Activated effector memory CD4-positive, alpha-beta T cell treated with anti-CD3 and anti-CD28 coated beads, Interleukin-2, amount 50 U/mL, for 16 hours (primary cell): ENCODE measurements around the gene OSBPL3.

ENCODE experiments used
- DNase-seq: peaks from one replicate; pipeline ENCODE4 v3.0.0-alpha.2; 2020

Gene OSBPL3

DNA sequence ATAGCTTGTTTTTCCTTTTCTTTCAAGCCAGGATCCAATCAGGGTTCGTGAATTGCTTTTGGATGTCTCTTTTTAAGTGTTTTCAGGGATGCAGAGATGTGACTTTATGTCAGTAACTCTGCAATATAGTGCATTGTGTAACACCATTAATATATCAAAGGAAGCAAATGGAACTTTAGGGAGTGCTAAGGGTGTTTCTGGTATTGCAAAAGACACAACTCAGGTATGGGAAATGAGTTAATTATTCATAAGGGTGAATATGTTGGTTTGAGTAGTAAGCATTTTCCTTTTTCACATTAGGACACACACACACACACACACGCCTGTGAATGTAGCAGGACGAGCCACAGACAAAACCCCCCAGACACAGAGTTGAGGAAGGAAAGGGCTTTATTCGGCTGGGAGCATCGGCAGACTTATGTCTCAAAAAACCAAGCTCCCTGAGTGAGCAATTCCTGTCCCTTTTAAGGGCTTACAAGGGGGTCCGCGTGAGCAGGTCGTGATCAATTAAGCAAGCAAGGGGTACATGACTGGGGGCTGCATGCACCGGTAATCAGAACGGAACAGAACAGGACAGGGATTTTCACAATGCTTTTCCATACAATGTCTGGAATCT, 190.9 kb downstream of the OSBPL3 start:
- no peak for DNase-seq

DNA sequence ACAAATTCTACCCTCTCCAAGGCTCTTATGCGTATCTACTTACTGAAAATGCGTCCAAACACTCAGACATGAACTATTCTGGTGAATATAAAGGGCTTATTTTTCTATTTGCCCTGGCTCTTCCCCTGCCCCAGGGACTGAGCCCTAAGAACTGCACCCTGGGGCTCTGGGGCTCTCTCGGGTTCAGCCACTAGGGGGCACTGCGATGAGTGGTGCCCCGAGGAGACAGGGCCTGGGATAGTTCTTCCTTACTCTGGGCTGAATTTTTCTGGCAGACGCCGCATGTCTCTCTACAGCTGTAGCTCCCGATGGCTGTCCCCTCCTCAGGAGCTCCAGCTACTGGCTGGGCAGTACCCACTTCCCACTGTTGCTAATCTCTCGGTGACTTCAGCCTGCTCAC, 191.9 kb downstream of the OSBPL3 start:
- DNase-seq, result no peak

DNA sequence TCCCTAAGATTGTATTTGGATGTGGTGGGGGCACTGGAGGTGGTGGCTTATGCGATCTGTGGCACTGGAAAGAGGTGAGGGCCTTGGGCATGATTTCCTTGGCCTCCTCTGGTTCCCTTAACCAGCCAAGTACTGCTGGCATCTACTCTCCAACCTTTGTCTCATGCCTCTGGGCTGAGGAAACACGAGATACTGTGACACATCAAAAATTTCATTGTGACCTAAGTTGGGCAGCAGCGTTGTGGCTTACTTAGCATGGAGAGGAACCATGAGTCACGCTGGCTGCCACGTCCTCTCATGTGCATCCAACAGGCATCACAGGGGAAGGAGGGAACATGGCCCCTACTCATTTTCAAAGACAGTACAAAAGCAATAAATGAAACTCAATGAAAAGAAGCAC, 193.0 kb downstream of the OSBPL3 start:
- DNase-seq, result no peak

DNA sequence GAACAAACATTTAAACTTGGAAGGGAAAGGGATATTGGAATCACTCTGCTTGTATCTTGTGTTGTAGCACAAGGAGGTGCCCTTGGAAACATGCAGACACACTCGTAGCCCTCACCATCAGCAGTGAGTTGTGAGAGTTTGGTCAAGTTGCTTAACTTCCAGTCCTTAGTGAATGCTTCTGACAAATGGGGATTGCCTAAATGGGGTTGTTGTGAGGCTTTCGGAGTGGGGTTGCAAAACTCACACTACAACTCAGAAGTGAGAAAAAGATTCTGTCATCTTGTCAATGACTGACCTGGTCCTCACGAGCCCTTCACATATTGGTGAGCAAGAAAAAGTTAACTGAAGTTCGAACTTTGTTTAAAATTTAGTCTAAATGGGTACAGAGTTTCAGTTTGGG, 193.7 kb downstream of the OSBPL3 start:
- DNase-seq, result no peak

DNA sequence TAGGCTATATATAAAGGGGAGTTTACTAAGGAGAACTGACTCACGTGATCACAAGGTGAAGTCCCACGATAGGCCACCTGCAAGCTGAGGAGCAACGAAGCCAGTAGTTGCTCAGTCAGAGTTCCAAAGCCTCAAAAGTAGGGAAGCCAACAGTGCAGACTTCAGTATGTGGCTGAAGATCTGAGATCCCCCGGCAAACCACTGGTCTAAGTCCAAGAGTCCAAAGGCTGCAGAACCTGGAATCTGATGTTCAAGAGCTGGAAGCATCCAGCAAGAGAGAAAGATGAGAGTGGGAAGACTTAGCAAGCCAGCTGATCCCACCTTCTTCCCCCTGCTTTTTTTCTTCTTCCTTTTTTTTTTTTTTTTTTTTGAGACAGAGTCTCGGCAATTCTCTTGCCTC, 195.7 kb downstream of the OSBPL3 start:
- DNase-seq, result no peak

DNA sequence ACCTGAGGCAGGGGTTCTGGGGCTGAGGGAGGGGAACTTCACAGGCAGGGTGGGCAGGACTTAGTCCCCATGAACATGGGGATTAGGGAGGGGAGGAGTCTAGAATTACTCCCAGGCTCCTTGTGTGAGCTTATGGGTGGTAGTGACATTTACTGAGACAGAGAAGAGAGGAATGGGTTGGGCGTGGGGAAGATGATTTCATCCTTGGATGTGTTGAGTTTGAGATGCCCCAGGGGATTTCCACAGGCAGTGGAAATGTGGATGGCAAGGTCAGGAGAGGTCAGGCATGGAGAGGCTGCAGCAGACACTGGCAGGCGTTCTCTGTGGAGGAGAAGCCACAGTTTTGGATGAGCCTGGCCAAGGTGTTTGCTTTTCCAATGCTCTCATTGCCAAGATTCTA, 196.3 kb downstream of the OSBPL3 start:
- DNase-seq, result no peak

DNA sequence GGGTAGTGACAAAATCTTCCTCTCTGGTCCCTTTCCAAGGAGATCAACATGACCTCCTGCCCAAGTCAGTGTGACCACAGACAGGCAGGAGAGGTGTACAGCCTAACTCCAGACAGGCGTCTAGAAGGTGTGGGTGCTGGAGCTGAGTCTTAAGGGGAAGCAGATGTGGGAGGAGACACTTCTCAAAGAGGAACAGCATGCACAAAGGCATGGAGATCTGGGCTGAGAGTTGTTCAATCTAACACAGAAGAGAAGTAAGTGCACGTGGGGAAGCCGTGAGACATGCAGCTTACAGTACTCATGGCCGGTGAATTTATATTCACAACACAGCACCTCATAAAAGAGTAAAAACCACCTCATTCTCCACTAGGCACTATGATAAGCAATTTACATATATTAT, 198.9 kb downstream of the OSBPL3 start:
- DNase-seq, result no peak

DNA sequence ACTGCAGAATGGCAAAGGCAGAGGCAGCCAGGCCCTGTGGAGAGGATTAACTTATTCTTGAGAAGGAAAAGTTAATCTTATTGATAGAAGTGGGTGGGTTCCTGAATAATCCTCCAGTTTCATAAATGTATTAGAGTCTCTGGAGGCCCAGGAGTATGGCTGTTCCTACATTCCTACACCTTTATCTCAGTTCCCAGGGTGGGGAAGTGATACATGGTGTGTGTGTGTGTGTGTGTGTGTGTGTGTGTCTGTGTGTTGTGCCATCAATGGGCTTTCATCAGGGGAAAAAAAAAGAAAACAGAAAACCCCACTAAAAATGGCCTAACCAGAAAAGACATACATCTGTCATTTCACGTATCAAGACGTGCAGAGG, 200.7 kb downstream of the OSBPL3 start:
- DNase-seq, result no peak

DNA sequence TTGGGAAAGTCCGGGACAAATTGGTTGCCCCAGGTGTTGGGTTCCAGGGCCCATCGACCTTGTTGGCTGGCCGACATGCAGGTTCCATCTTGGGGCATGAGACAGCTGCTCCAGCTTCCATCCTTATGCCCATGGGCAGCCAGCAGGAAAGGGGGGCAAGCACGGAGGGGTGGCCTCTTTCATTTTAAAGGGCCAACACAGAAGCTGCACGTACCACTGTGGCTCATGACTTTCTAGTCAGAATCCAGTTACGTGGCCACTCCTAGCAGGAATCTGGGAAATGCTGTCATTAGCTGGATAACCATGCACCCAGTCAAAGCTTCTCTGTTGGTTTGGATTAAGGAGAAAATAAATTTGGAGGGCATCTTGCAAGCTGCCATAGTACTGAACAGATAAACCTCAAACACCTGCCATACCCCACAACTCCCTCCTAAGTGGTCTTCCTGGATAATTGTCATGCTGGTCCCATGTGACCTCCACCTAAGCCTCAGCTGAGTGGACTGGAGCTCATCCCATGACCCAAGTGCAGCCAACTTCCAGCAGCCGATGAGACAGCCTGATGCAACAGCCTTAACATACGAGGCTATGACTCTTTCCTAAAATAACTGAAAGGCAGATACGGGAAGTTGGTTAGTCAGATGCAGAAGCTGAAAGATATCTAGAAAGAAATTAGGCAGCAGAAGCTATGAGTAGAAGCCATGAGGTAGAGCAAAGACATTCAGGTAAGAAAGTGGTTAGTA, 201.3 kb downstream of the OSBPL3 start:
- DNase-seq, result no peak

DNA sequence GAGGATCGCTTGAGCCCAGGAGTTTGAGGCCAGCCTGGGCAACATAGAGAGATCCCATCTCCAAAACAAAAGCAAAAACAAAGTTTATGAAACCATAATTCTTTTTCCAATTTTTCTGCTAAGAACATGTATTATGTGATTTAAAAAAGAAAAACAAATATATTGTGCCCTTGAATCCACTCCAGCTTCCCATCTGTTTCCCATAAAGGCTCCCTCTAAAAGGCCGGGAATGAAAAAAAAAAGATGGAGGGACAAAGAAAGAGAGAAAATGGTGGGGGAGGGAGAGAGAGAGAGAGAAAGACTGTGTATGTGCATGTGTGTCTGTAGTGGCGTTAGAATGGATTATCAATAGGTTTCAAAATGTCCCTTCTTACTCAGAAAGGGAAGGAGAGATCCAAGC, 202.2 kb downstream of the OSBPL3 start:
- no peak for DNase-seq

DNA sequence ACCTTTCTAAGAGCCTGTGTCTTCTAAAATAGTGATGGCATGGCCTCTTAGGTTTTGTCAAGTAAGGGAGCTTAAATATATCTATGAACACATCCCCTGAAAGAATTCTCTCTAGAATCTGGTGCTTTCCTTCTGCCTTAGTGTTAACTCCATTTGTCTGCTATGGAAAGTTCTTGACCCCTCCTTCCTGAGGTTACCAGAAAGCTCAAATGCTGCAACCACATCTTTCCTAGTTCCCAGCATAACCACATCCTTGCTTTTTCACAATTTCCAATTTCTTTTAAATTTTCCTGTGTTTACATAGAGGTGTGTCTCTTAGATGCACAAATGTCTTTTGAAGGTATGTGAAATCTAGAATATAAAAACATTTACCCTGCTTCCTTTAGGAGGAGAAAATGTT, 206.3 kb downstream of the OSBPL3 start:
- no peak for DNase-seq

DNA sequence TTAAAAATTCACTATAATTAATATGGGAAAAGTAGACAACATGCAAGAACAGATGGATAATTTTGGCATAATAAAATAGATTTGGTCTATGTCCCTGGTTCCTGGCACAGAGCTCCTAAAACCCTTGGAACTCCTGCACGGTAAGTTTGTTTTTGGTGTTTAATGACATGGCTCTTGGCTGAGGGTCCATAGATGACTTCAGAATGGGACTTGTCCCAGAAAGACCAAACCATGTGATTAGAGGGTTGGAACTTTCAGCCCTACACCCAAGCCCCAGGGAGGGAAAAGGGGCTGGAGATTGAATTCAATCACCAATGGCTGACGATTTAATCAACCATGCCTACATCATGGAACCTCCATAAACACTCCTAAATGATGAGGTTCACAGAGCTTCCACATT, 210.1 kb downstream of the OSBPL3 start:
- DNase-seq, result no peak

DNA sequence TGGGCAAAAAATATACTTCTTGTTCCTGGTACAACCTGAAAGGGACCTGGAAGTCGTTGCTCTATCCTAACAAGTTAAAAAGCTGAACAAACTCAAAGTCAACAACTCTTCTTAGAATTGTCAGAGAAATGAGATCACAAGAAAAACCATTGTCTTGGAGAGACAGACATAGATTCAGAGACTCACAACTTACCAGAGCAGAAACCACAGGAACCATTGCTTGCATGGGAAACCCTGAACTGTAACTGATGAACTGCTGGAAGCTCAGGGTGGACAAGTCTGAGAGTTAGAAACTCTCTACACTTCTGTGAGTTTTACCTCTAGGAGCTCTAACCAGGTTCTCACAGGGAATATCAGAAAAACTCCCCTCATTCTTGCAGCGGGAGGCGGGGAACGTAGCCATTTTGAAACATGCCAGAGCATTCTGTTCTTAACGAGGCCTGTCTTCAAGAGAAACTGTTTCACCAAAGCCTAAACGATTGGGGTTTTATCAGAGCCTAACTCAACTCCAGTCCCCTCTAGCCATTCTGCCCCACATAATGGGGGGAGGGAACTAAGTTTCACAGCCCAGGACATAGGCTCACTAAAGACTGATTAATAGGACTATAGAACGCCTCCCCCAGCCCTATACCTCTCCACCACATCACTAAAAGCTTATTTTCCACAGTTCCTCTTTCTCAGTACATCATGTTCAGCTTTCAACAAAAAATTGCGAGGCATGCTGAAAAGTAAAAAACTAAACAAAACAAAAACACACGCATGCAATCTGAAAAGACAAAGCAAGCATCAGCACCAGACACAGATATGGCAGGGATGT, 210.8 kb downstream of the OSBPL3 start:
- DNase-seq, result no peak

DNA sequence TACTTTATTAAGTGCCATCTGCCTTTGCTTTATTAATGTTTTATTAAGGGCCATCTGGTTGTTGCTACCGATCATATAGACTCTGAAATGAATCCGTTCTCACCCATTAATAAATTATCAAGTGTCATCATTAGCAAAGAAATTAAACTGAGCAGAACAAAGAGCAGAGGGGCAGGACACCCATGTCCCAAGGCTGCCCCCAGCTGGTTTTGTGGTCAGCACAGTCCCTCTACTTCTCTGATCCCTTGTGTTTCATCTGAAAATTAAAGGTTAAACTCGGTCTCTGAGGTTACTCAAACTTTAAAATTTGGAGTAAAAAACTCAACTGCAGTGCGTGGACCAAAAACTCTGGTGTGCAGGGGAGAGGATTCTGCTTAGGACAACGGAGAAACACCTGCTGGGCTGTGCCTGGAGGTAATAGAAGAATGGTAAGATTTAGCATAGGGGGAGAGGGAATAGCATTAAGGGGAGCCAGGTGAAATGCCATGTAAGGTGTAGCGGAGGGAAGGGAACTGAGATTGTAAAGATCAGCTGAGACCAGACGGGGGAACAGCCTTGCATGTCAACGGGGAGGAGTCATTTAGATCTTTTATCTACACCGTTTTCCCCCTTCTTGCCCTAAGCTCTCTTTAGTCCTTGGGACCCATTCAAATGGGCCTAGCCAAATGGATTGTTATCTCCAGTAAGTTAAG, 212.0 kb downstream of the OSBPL3 start:
- no peak for DNase-seq

DNA sequence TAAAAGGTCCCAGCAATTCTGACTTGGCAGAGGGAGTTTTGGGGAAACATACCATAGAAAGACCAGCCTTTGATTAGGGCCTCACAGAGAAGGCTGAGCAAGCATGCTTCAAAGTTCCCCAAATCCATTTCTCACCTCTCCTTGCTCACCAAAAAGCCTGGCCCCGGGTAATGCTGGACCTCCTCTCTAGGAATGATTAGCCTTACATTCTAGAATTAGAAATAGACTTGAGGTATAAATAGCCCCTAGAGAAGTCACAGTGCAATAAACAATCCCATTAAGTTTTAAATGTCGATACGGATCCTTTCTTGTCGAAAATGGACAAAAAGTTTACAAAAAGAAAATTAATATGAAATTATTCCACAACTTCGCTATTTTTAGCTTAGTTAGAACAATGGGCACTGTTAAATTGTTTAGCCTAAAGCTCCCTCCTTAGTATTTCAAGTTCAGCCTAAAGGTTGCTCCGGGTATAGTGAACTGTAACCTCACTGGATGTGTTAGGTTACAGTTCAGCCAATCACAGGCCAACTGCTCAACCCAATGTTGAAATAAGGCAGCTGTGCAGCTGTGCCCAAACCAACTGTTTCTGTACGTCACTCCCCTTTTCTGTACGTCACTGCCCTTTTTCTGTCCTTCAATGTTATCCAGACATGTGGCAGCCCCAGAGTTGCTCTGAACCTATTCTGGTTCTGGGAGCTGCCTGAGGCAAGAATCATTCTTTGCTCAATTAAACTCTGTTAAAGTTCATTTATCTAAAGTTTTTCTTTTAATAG, 214.8 kb downstream of the OSBPL3 start:
- DNase-seq, result no peak

DNA sequence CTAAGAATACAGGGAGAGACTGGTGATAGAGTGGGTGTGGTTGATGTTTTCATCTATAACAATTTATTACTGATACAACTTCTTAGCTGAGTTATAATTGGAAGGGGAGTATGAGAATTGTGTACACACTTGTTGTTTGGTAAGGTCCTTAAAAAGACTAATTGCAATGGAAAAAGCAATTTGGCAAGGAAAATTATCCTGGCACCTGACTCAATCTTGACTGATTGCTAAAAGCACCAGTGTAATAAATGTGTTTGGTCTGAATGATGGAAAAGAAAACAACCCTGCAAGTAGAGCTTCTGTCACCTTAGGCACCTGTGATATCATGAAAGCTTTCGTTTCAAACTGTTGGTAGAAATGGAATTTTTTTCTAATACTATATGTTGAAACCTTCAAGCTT, 216.0 kb downstream of the OSBPL3 start:
- no peak for DNase-seq

DNA sequence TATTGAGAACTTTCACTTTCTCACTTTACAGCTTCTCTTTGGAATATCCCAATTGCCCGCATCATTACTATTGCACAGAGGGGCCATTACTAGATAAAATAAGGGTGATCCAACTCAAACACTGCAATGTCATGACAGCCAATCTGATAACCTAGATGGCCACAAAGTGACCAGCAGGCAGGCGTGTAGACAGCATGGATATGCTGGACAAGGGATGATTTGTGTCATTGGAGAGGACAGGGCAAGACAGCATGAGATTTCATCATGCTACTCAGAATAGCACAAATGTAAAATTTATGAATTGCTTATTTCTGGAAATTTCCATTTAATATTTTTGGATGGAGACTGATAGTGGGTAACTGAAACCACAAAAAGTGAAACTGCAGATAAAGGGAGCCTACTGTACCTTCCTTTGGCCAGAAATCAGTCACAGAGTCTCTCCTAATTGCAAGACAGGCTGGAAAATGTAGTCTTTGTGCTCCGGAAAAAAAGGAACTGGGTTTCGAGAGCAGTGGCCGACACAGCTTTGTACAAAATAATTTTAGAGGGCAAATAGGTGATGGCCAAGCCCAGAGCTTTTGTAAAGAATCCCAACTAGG, 216.6 kb downstream of the OSBPL3 start:
- DNase-seq, result no peak

DNA sequence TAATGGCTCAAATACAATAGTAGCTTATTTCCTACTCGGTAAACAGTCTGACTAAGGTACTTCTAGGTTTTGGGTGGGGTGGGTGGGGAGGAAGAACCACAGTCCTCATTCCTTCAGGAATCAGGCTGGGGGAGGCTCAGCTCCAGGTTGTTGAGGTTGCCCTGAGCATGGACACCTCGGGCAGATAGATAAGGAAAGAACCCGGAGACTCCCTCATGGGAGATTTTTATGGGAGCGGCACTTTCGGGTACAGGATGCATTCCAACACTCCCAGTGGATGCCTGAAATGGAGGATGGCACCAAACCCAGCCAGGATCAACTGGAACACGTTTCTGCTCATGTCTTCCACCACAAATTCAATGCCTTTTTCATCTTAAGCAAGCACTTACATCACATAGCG, 217.2 kb downstream of the OSBPL3 start:
- DNase-seq, result no peak

DNA sequence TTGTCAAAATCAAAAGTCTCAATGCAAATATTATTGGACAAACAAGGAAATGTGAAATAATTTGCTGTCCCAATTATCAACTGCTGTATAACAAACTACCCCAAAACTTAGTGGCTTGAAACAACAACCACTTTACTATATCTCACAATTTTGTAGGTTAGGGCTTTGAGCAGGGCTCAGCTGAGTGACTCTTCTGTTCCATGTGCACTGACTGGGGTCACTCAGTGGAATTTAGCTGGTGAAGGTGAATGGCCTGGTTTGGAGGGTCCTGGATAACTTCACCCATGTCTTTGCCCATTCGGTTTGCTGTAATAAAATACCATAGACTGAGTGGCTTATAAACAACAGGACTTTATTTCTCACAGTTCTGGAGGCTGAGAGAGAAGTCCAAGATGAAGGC, 219.0 kb downstream of the OSBPL3 start:
- no peak for DNase-seq

DNA sequence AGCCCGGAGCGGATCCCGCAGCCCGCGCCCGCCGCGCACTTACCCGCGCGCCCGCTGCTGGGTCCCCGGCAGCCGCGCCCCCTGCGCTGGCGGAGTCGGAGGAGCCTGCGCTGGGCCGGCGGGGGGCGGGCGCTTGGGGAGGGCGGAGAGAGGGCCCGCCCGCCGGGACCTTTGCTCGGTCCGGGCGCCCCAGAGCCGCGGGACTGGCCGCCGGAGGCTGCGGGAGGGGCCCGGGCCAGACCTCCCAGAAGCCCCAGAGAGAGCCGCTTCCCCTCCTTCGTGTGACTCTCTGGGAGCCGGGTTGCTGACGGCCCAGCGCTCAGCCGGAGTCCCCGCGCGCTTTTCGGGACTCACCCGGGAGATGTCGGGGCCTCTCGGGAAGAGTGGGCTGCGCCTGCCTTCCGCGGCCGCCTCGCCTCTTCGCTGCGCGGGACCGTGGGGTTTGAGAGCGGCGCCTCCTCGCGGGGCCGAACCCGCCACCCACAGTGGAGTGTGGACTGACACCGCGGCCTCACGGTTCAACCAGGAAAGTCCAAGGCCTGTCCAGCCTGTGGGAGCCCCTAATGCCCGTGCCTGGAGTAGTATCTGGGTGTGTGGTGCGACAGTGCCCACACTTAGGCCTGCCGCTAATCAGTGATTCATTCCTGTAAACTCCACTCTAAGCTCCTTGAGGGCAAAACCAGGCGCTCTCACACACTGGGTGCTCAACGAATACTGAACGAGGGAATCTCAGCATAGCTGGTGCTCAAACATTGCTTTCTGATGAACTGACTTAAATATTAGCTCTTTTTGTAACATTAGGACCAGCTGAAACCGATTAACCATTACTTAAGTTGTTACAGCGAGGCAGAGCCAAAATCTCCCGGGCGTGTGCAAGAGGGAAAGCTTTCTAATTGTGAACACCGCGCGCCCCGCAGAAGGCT, 222.4 kb downstream of the OSBPL3 start, which contains the start of gene GSDME:
Gene GSDME, minus strand, starts transcription at position 112 of the 923 bp plus-strand sequence. CDS start 7,690 bp downstream, outside the sequence.
- peak; percentile 71 for DNase-seq
